Inflammatory macrophage (primary cell): ENCODE measurements around the gene LRRC1.
"Not testable (repeated sequence)": the region's sequence is repeated elsewhere in the genome, so short reads cannot be mapped to it uniquely, and the experiment has no call there.

Experiments used
- DNase-seq, 2 donors: peaks; one replicate each; pipeline ENCODE4 v3.0.0-alpha.2; 2020 to 2022

The LRRC1 gene

GRCh38 chr6:53793318-53794136, 1.3 kb upstream of the LRRC1 start:
- DNase-seq: peak; percentile 25 to 32

- DNase-seq: peak; percentile 31 to 35
These were observed 577 bp upstream of the LRRC1 start for GRCh38 chr6:53794137-53794719.

GRCh38 chr6:53795340-53795701, 516 bp downstream of the LRRC1 start:
- DNase-seq: no peak

- no peak for DNase-seq
These were observed 1.1 kb downstream of the LRRC1 start for GRCh38 chr6:53795702-53796450.

- no peak for DNase-seq
These were observed 1.6 kb downstream of the LRRC1 start for GRCh38 chr6:53796451-53796780.

- no peak for DNase-seq
These were observed 2.0 kb downstream of the LRRC1 start for GRCh38 chr6:53796791-53797190.

- no peak for DNase-seq
These were observed 2.5 kb downstream of the LRRC1 start for GRCh38 chr6:53797304-53797703.

- no peak for DNase-seq
These were observed 4.5 kb downstream of the LRRC1 start for GRCh38 chr6:53799340-53799739.

- no peak for DNase-seq
These were observed 6.2 kb downstream of the LRRC1 start for GRCh38 chr6:53801022-53801421.

- no peak for DNase-seq
These were observed 7.8 kb downstream of the LRRC1 start for GRCh38 chr6:53802582-53802981.

GRCh38 chr6:53803081-53803860, 8.5 kb downstream of the LRRC1 start:
- DNase-seq: no peak

- DNase-seq: no peak
These were observed 10.2 kb downstream of the LRRC1 start for GRCh38 chr6:53805016-53805415.

GRCh38 chr6:53805725-53806124, 10.9 kb downstream of the LRRC1 start:
- no peak for DNase-seq

- DNase-seq: not testable (repeated sequence)
These were observed 12.8 kb downstream of the LRRC1 start for GRCh38 chr6:53807606-53808005.

- DNase-seq: no peak
These were observed 13.6 kb downstream of the LRRC1 start for GRCh38 chr6:53808302-53808881.

GRCh38 chr6:53809691-53810090, 14.9 kb downstream of the LRRC1 start:
- DNase-seq: no peak

- DNase-seq: no peak
These were observed 16.3 kb downstream of the LRRC1 start for GRCh38 chr6:53811082-53811481.

- no peak for DNase-seq
These were observed 16.9 kb downstream of the LRRC1 start for GRCh38 chr6:53811746-53812145.

- no peak for DNase-seq
These were observed 18.3 kb downstream of the LRRC1 start for GRCh38 chr6:53813096-53813495.

- DNase-seq: no peak
These were observed 19.0 kb downstream of the LRRC1 start for GRCh38 chr6:53813801-53814200.

- DNase-seq: no peak
These were observed 19.5 kb downstream of the LRRC1 start for GRCh38 chr6:53814353-53814752.

GRCh38 chr6:53815381-53816119, 20.7 kb downstream of the LRRC1 start:
- no peak for DNase-seq
